Measurements from ENCODE around the gene TREM1.

Gene TREM1

DNA sequence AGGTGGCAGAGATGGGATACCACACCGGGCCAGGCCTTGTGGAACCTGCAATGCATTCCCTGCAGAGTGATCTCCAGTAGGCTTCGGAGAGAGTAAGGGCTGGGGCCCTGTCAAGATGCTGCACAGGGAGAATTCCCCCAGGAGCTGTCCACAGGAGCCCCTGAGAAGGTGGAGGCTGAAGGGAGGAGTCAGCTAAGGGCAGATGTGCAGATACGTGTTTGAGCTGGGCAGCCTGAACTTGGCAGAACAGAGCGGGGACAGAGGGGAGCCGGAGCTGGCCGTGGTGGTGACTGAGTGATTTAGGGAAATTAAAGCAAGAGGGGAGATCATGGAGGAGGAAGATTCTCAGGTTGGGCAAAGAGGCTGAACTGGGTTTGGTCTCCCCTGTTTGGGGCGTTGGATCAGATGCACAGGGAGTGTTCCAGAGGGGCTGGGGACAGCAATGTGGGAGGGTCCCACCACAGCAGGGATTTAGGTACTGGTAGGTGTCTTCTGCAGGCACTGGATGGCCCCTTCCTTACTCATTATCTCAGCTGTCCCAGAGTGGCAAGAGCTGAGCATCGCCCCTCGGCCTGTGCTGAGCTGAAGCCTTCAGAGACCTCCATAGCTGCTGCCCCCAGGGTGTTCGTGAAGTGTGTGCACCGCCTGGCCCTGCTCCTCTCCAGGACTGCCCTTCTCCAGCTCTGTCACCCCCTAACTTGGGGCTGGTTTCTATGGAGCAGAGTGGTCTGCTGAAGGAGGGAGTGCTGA lies 45.1 kb upstream of the TREM1 start:
- H3K27ac ChIP-seq, result no peak overlapping the region
- TF ChIP-seq ZFX (IDR thresholded peaks at IDR 0.05), result no peak

DNA sequence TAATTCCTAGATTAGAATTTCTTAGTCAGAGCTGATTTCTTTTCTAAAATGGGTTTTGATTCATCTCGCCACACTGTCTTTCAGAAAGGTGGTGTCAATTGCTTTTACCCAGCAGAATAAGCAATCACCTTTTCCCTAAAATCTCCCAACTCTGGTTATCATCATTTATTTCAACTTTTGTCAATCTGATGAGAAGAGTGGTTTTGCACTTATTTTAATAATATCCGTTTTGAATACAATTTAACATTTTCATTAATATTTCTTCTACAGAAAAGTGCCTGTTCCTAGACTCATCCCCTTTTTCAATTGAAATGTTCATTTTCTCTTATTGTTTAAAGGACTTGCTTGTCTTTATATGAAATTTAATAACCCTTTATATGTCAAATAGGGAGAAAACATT lies 40.7 kb upstream of the TREM1 start:
- no peak overlapping the region for H3K27ac ChIP-seq
- no peak for TF ChIP-seq ZFX (IDR thresholded peaks at IDR 0.05)
- TF ChIP-seq, protein P1, sequence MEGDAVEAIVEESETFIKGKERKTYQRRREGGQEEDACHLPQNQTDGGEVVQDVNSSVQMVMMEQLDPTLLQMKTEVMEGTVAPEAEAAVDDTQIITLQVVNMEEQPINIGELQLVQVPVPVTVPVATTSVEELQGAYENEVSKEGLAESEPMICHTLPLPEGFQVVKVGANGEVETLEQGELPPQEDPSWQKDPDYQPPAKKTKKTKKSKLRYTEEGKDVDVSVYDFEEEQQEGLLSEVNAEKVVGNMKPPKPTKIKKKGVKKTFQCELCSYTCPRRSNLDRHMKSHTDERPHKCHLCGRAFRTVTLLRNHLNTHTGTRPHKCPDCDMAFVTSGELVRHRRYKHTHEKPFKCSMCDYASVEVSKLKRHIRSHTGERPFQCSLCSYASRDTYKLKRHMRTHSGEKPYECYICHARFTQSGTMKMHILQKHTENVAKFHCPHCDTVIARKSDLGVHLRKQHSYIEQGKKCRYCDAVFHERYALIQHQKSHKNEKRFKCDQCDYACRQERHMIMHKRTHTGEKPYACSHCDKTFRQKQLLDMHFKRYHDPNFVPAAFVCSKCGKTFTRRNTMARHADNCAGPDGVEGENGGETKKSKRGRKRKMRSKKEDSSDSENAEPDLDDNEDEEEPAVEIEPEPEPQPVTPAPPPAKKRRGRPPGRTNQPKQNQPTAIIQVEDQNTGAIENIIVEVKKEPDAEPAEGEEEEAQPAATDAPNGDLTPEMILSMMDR (conservative IDR thresholded peaks at IDR 0.05), result no peak

DNA sequence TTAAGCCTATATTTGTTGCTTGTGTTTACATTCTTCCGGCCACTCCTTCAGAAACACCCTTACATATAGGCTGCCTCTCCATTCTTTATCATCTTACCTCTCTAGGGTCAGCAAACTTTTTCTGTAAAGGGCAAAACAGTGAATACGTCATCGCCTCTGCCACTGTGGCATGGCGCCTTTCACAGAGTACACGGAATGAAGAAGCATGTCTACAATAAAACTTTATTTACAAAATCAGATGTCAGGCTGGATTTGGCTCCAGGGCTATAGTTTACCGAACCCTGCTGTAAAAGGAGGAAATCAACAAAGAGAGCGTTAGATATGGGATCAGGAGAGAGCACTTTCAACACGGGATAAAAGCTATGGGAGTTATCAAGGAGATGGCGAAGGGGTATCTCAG lies 39.6 kb upstream of the TREM1 start:
- no peak overlapping the region for H3K27ac ChIP-seq
- TF ChIP-seq, protein P1 (conservative IDR thresholded peaks at IDR 0.05), result no peak

DNA sequence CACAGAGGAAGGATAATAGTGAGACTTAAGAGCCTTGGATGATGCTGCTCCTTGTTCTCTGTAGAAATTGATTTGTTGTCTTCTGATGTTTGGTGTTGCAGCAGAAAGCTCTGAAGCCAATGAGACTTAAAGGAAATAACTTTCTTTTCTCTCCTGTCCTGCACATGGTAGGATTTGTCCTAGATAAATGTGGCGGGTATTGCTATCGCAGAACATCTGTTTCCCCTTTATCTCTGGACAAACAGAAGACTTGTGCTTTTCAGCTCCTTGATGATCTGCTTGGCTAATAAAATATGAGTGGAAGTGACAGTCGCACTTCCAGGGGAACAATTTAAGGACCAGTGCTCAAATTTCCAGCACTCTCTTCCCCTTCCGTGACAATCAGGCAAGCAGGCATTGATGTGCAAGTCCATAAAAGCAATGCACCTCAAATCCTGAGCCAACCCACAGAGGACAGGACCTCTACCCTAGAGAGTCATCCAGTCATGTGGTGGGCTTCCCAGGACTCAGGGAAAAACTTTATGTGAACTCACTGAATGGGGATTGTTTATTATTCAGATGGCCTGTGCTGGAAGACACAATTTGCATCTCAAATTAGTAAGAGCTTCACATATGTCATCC lies 39.1 kb upstream of the TREM1 start:
- H3K27ac ChIP-seq, result no peak overlapping the region
- TF ChIP-seq, protein P1 (conservative IDR thresholded peaks at IDR 0.05), result no peak
- TF ChIP-seq ZFX (IDR thresholded peaks at IDR 0.05), result no peak

DNA sequence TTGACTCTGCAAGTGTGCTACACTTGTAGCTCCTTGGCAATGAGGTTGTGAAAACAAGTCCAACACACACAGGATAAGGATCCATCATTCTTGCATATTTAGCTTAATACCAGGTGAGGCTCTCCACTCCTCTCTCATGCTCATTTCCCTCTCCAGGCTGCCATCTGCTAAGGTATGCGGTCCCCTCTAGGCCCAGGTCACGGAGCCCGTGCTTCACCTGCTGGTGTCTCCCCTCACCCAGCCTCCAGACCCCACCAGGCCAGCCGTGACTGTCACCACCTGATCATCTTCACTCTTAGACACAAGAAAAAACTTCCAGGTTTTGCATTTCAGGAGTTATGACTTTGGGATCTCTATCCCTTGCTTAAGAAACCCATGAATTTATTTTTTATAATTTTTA lies 34.7 kb upstream of the TREM1 start:
- H3K27ac ChIP-seq, result peak overlapping the region; percentile 6

DNA sequence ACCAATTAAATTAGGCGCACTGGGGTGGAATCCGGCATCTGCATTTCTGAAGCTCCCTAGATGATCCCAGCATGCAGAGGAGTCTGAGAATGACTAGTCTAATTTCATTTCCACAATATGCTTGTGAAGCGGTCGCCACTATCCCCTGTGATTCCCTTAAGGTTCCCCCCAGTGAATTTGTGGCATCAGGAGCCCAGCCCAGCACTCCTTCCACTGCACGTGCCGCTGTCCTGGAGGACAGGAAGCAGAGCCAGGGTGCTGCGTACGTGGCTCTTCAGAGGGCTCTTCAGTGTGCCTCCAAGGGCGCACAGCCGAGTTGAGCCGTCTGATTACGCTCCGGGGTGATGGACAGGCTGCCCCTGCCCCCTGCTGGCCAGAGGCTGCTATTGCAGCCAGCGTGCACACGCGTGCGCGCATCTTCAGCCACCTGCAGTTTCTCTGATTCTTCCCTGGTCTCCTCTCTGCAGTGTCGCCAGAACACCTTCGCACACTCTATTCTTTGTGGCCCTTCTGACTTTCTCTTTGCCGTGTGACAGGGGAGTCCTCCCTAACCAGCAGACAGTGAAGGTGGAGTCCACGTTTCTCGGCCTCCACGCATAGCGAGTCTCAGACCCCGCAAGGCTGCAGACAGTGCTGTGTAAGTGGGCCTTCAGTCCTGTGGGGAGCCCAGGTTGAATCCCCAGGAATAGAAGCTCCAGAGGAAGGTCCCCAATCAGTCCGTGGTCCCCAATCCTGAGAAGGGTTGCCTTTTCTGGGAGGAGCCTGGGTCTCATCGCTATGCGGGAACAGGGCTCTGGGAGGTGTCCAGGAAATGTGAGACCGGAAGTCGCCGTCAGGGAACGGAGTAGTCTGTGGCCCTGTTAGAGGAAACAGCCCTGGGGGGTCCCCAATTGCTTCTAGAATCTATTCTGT lies 32.4 kb upstream of the TREM1 start:
- TF ChIP-seq ZFX (IDR thresholded peaks at IDR 0.05), result no peak
- TF ChIP-seq, protein P1 (conservative IDR thresholded peaks at IDR 0.05), result peak; percentile 99

More for the DNA sequence above, 34.7 kb upstream of the TREM1 start:
- TF ChIP-seq ZFX (IDR thresholded peaks at IDR 0.05), result no peak
- TF ChIP-seq, protein P1 (conservative IDR thresholded peaks at IDR 0.05), result no peak

DNA sequence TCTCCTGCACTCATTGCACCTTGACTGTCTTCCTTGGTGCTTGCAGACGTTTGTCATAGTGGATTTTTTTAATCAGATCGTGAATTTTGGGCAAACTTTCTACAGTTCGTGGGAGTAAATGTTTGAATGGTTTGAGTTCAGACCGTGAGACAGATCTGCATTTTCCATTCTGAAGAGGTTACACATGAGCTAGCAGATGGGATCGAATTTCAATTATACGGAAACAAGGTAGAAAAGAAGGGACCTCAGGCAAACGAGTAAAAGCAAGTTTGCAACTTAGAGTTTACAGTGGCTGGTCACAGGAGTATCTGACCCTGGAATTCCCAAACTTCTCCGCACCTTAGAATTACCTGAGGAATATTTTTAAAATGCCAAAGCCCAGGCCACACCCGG lies 31.8 kb upstream of the TREM1 start:
- H3K27ac ChIP-seq, result peak overlapping the region; percentile 17
- TF ChIP-seq, protein P1 (conservative IDR thresholded peaks at IDR 0.05), result no peak
- TF ChIP-seq ZFX (IDR thresholded peaks at IDR 0.05), result no peak

More for the DNA sequence above, 32.4 kb upstream of the TREM1 start:
- peak overlapping the region; percentile 17 for H3K27ac ChIP-seq
